Activated naive CD8-positive, alpha-beta T cell treated with anti-CD3 and anti-CD28 coated beads, Interleukin-2, amount 10 ng/mL, durations not matched to agents 7 days and 5 days (primary cell): ENCODE results near the gene TMEM120B. TPM values are rescaled to one million over a fixed set of nuclear protein-coding genes. Genes with fewer than 3 reads are reported as not detected.

Source experiments
- ATAC-seq: fragments of 150-1000 bp; cut with Tn5 transposase; one replicate; pipeline ENCODE4 v1.10.0; 2021; ENCODE audit warnings: low read depth, moderate library complexity
- POLR2A ChIA-PET: fragments of 350-600 bp; sonication (Branson Sonifier 250); formaldehyde crosslinking; loops from one replicate; lab custom pipeline; 2021; ENCODE audit warnings: antibody characterized with exemption; lab: Charles Lee
- DNase-seq: peaks from one replicate; pipeline ENCODE4 v3.0.0; 2021
- H3K27ac Mint-ChIP-seq: one replicate; pipeline ENCODE4 v1.8.0; 2022; ENCODE audit warnings: mild to moderate bottlenecking, mixed read lengths
- H3K27me3 Mint-ChIP-seq: one replicate; pipeline ENCODE4 v1.8.0; 2022; ENCODE audit warnings: mild to moderate bottlenecking, moderate library complexity, mixed read lengths
- H3K36me3 Mint-ChIP-seq: one replicate; pipeline ENCODE4 v1.8.0; 2021; ENCODE audit warnings: mild to moderate bottlenecking, mixed read lengths
- H3K4me1 Mint-ChIP-seq: one replicate; pipeline ENCODE4 v1.8.0; 2021; ENCODE audit warnings: mixed read lengths
- H3K4me3 Mint-ChIP-seq: one replicate; pipeline ENCODE4 v1.8.0; 2022; ENCODE audit warnings: mild to moderate bottlenecking, moderate library complexity, mixed read lengths
- H3K9me3 Mint-ChIP-seq: one replicate; pipeline ENCODE4 v1.8.0; 2021; ENCODE audit warnings: mixed read lengths
- total RNA-seq, 2 experiments: library from RNA; stranded (reverse); gene quantifications; one replicate each; pipeline ENCODE4 v1.2.3, GENCODE V29; 2021

TMEM120B gene
- total RNA-seq, 2 experiments from 2014 or later: 9.8 to 9.9 TPM

DNA sequence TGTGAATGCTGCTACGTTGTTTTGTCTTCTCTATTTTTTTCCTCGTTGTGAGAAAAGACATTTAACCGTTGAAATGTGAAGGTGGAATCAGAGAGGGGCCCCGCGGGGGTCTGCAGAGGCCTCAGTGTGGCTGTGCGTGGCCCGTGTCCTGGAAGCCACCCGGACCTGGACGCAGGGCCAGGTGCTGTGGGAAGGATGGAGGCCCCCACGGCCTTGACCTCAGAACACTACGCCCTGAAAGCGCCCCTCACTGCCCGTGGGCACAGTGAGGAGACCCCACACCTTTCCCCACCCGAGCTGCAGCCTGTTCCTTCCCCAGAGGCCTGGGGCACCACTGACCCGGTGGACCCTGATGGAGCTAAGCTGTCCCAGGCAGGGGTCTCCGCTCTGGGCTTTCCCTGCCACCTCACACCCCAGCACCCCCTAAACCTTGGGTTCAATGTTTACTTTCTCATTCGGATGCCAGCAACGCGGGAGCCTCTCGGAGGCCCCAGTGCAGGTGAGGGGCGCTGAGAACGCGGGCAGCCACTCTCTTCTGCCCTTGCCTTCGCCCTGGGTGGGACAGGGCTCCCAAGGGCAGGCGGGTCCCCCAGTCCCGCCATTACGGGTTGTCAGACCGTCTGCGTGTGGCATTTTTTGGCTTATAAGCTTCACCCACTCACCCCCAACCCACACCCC lies 118.2 kb downstream of the TMEM120B start:
- Mint-ChIP-seq H3K27me3 (no peaks in the 10 kb centered on the region), H3K9me3 (no peaks in the 10 kb centered on the region), H3K36me3 (peaks cover 19% of the 10 kb centered on the region), H3K4me3 (no peak overlapping the region), H3K27ac (no peak overlapping the region), H3K4me1 (peaks cover 2% of the 10 kb centered on the region)
- ATAC-seq (no peak), DNase-seq (no peak)
- POLR2A ChIA-PET: interaction anchor here (0.5 kb wide), 1 partner anchor 10 kb away, joined by 5 read pairs; no protein-coding TSS in a partner anchor

Other genes starting within 250 kb of the TMEM120B start
- 10 to 100 TPM; 84.8 to 88.7 TPM for gene KDM2B, start 131.7 kb upstream of the TMEM120B start, total RNA-seq
- 10 to 100 TPM; 54.2 to 60.1 TPM for gene ORAI1, start 86.2 kb upstream of the TMEM120B start, total RNA-seq
- gene MORN3, start 43.1 kb upstream of the TMEM120B start, total RNA-seq: 1 to 10 TPM; 5.2 to 6.2 TPM
- gene RHOF, start 80.9 kb downstream of the TMEM120B start, total RNA-seq: 100 to 1,000 TPM; 144 to 157 TPM
- 10 to 100 TPM; 45.0 to 46.8 TPM for gene SETD1B, start 91.3 kb downstream of the TMEM120B start, total RNA-seq
- not detected for gene HPD, start 146.1 kb downstream of the TMEM120B start, total RNA-seq
- gene PSMD9, start 176.0 kb downstream of the TMEM120B start, total RNA-seq: 10 to 100 TPM; 50.8 to 57.9 TPM
- 1 to 10 TPM; 1.4 TPM for gene CFAP251, start 205.8 kb downstream of the TMEM120B start, total RNA-seq